Panc1 (cell line): ENCODE results near the gene PRKCG. TPM values are rescaled to one million over a fixed set of nuclear protein-coding genes. Genes with fewer than 3 reads are reported as not detected.

ENCODE experiments used
- ATAC-seq: fragments of 200-7000 bp; cut with Tn5 transposase; 2 replicates; pipeline ENCODE4 v1.9.1; 2020; ENCODE audit warnings: mild to moderate bottlenecking, moderate library complexity
- BruUV-seq: library from RNA; stranded (reverse); fragments of 400-500 nt; replicated peaks from 2 replicates; lab custom pipeline; 2021; lab: Mats Ljungman, UMichigan
- CTCF ChIA-PET: fragments of 300-600 bp; sonication (Branson Sonifier 250); formaldehyde crosslinking; loops from one replicate; lab custom pipeline; 2022; ENCODE audit warnings: antibody characterized with exemption; lab: Charles Lee
- POLR2A ChIA-PET: fragments of 300-600 bp; sonication (Branson Sonifier 250); formaldehyde crosslinking; loops from one replicate; lab custom pipeline; 2022; ENCODE audit warnings: antibody characterized with exemption; lab: Charles Lee
- DNase-seq: peaks from one replicate; pipeline ENCODE4 v3.0.0-alpha.2; 2010; ENCODE audit warnings: low read depth, low spot score
- H3K27ac ChIP-seq: 2 replicates; pipeline ENCODE4 v1.5.1; 2011; ENCODE audit warnings: mild to moderate bottlenecking, low read length, inconsistent platforms
- H3K27me3 ChIP-seq: fragments of 200-500 bp; sonication (Bioruptor generic); 2 replicates; pipeline ENCODE4 v1.6.0; 2014; ENCODE audit warnings: low read length, inconsistent platforms; ENCODE audit not compliant: control insufficient read depth, insufficient read depth
- H3K36me3 ChIP-seq: fragments of 200-500 bp; sonication (Bioruptor generic); 2 replicates; pipeline ENCODE4 v1.5.1; 2014; ENCODE audit warnings: inconsistent platforms, mild to moderate bottlenecking, low read length, moderate library complexity; ENCODE audit not compliant: control insufficient read depth, insufficient read depth
- H3K4me1 ChIP-seq: 2 replicates; pipeline ENCODE4 v1.5.1; 2011; ENCODE audit warnings: inconsistent platforms, mild to moderate bottlenecking, low read length, moderate library complexity; ENCODE audit not compliant: control insufficient read depth, insufficient read depth
- H3K4me3 ChIP-seq, 2 experiments: 2 replicates each; pipeline ENCODE4 v1.5.1; 2011 to 2012; ENCODE audit warnings: low read depth in 2 of 2, low read length in 2 of 2, mild to moderate bottlenecking in 2 of 2, inconsistent platforms in 1 of 2, moderate library complexity in 1 of 2
- H3K9me3 ChIP-seq: fragments of 200-500 bp; sonication (Bioruptor generic); 2 replicates; pipeline ENCODE4 v1.5.1; 2014; ENCODE audit warnings: low read depth, mild to moderate bottlenecking, inconsistent platforms, low read length, moderate library complexity; ENCODE audit not compliant: control insufficient read depth, insufficient read depth
- CTCF ChIP-seq: fragments of 450-650 bp; IDR thresholded peaks from 2 replicates; pipeline ENCODE4 v1.5.1; 2017; ENCODE audit warnings: mild to moderate bottlenecking
- POLR2AphosphoS5 ChIP-seq: IDR thresholded peaks from 2 replicates; pipeline ENCODE4 v1.6.1; 2012; ENCODE audit warnings: mild to moderate bottlenecking, low read depth, low read length, moderate library complexity
- REST ChIP-seq, 2 experiments: IDR thresholded peaks; 2 replicates each; pipeline ENCODE4 v1.6.1; 2011 to 2012; ENCODE audit warnings: low read depth in 2 of 2, control low read depth in 1 of 2, low read length in 1 of 2, mild to moderate bottlenecking in 1 of 2, moderate library complexity in 1 of 2; ENCODE audit not compliant: insufficient read depth in 1 of 2
- SIN3A ChIP-seq: IDR thresholded peaks from 2 replicates; pipeline ENCODE4 v1.6.1; 2012; ENCODE audit warnings: low read depth, mild to moderate bottlenecking, low read length, moderate library complexity, borderline replicate concordance; ENCODE audit not compliant: insufficient read depth
- TCF7L2 ChIP-seq: IDR thresholded peaks from 2 replicates; pipeline ENCODE4 v1.6.1; 2011; ENCODE audit warnings: mild to moderate bottlenecking, low read depth, low read length, inconsistent platforms
- in situ Hi-C: cut with HindIII; loops from 2 replicates; pipeline ENCODE4 v1.10.0; 2016; ENCODE audit warnings: low sequenced_read_pairs, low pct_unique_long_range_greater_than_20kb
- intact Hi-C: fragments of 100-400 bp; cut with micrococcal nuclease; formaldehyde crosslinking; loops from one replicate; pipeline ENCODE4 v1.10.0; 2022; ENCODE audit not compliant: unreplicated experiment
- total RNA-seq: library from RNA; stranded (reverse); gene quantifications from one replicate; pipeline ENCODE4 v1.2.1, GENCODE V29; 2021; ENCODE audit not compliant: unreplicated experiment

Gene PRKCG
- total RNA-seq, 1 experiment from 2014 or later = 2.5 TPM

DNA sequence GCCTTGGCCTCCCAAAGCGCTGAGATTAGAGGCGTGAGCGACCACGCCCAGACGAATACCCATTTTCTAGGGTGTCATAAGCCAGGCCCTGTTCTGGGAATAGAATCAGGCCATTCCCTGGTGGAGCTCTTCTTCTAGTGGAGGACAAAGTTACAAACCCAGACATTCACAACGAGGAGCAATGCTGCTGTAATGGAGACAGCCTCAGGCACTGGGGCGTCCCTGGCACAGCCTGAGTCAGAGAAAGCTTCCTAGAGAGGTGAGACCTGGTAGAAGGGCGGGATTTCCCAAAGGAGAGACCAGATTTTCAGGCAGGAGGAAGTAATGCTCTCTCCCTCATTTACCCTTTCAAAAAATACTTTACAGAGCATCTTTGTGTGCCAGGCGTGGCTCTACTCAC lies 12.7 kb downstream of the PRKCG start:
- ChIA-PET POLR2A (no interaction called here), CTCF (no interaction called here)
- no peaks in the 10 kb centered on the region for H3K36me3 ChIP-seq
- TF ChIP-seq TCF7L2 = no peak
- no TSS peak for BruUV-seq
- H3K9me3 ChIP-seq = no peaks in the 10 kb centered on the region
- DNase-seq (no peak), ATAC-seq (no peak)
- no peak overlapping the region for H3K27ac ChIP-seq
- H3K4me1 ChIP-seq = peaks cover 12% of the 10 kb centered on the region
- no peak overlapping the region for H3K4me3 ChIP-seq
- no peaks in the 10 kb centered on the region for H3K27me3 ChIP-seq
- intact Hi-C loops (no loop called here), in situ Hi-C loops (no loop called here)

DNA sequence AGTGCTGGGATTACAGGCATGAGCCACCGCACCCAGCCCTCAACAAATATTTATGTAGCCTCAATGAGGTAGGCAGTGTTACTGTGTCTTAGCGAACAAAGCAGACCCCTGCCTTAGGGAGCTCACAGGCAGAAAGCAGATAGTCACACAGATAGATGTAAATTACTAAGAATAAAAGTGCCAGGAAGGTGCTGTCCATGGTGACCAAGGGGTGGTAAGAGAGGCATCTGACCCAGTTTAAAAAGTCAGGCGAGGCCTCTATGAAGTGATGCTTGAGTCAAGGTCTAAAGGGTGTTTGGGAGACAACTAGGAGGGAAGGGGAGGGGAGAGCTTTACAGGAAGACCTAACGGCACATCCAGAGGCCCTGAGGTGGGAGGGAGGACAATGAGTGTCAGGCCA lies 14.7 kb downstream of the PRKCG start:
- peaks cover 12% of the 10 kb centered on the region for H3K4me1 ChIP-seq
- POLR2A ChIA-PET = no interaction called here
- no peak overlapping the region for H3K4me3 ChIP-seq
- no peaks in the 10 kb centered on the region for H3K36me3 ChIP-seq
- no peaks in the 10 kb centered on the region for H3K9me3 ChIP-seq
- no peak overlapping the region for H3K27ac ChIP-seq
- no TSS peak for BruUV-seq
- no peaks in the 10 kb centered on the region for H3K27me3 ChIP-seq
- ATAC-seq (no peak), DNase-seq (no peak)
- TF ChIP-seq SIN3A (no peak), REST (IDR thresholded peaks at IDR 0.05; ENCODE audit: insufficient read depth in 1 of 2, low read depth in 2 of 2, low read length in 1 of 2) (peak; percentile 87 to 92)
- CTCF ChIA-PET = interaction anchor here (0.5 kb wide), 1 partner anchor 79 kb away, joined by 4 read pairs; no protein-coding TSS in a partner anchor
- intact Hi-C loops (no loop called here), in situ Hi-C loops (no loop called here)

DNA sequence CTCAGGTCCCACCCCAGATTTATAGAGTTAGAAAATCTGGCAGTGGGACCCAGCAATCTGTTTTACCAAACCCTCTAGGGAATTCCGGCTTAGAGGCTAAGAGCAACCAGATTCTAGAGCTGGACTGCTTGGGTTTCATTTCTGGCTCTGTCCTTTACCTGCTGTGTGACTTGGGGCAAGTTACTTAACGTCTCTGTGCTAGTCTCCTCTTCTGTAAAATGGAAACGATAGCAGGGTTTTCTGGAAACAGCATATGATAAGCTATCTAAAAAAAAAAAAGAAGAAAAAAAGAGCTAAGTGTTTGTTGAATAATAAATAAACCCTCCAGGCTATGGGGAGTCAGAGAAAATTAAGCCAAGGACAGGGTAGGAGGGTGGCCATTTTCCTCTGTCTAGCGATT lies 15.5 kb downstream of the PRKCG start:
- no peak overlapping the region for H3K4me3 ChIP-seq
- no TSS peak for BruUV-seq
- H3K4me1 ChIP-seq = peaks cover 12% of the 10 kb centered on the region
- intact Hi-C loops (no loop called here), in situ Hi-C loops (no loop called here)
- no peaks in the 10 kb centered on the region for H3K27me3 ChIP-seq
- ChIA-PET POLR2A (no interaction called here), CTCF (no interaction called here)
- H3K9me3 ChIP-seq = no peaks in the 10 kb centered on the region
- ATAC-seq = no peak
- H3K36me3 ChIP-seq = no peaks in the 10 kb centered on the region
- TF ChIP-seq POLR2AphosphoS5 (no peak), SIN3A (no peak), TCF7L2 (no peak), REST (IDR thresholded peaks at IDR 0.05; ENCODE audit: insufficient read depth in 1 of 2, low read depth in 2 of 2, low read length in 1 of 2) (no peak), CTCF (no peak)
- H3K27ac ChIP-seq = no peak overlapping the region
- DNase-seq = no peak
